Gastrocnemius medialis (tissue), 4 donors: Measurements from ENCODE around the gene AGRN. TPM values are rescaled to one million over a fixed set of nuclear protein-coding genes. Genes with fewer than 3 reads are reported as not detected.
"Not testable (repeated sequence)": the region's sequence is repeated elsewhere in the genome, so short reads cannot be mapped to it uniquely, and the experiment has no call there.

ENCODE experiments used
- ATAC-seq, 2 donors: fragments of 150-250 bp; one replicate each; pipeline ENCODE4 v1.9.1; 2016
- DNase-seq, 2 donors: peaks; one replicate each; pipeline ENCODE4 v3.0.0-alpha.2; 2019
- H3K27ac ChIP-seq, 4 donors: fragments of 200-600 bp; sonication (generic); 1 replicate in 1 of 4; 2 replicates in 3 of 4; pipeline ENCODE4 v1.5.1; 2016 to 2018; ENCODE audit warnings: mild to moderate bottlenecking in 2 of 4, moderate library complexity in 1 of 4
- H3K27me3 ChIP-seq, 3 donors: fragments of 200-600 bp; sonication (generic) in 2 of 3; 1 replicate in 1 of 3; 2 replicates in 2 of 3; pipeline versions ENCODE4 v1.5.1 to v1.6.0; 2016 to 2019; ENCODE audit warnings: mild to moderate bottlenecking in 1 of 3, moderate library complexity in 1 of 3
- H3K36me3 ChIP-seq, 2 donors: fragments of 200-600 bp; sonication (generic) in 1 of 2; one replicate each; pipeline ENCODE4 v1.5.1; 2017 to 2018
- H3K4me1 ChIP-seq, 2 donors: fragments of 200-600 bp; sonication (generic) in 1 of 2; one replicate each; pipeline ENCODE4 v1.5.1; 2016 to 2017; ENCODE audit warnings: mild to moderate bottlenecking in 2 of 2
- H3K4me3 ChIP-seq, 4 donors: fragments of 200-600 bp; sonication (generic) in 3 of 4; 1 replicate in 1 of 4; 2 replicates in 3 of 4; pipeline ENCODE4 v1.5.1; 2016 to 2019; ENCODE audit warnings: mild to moderate bottlenecking in 2 of 4
- H3K9me3 ChIP-seq, 3 donors: fragments of 200-600 bp; sonication (generic) in 2 of 3; 1 replicate in 1 of 3; 2 replicates in 2 of 3; pipeline ENCODE4 v1.5.1; 2016 to 2019
- CTCF ChIP-seq, 5 experiments: fragments of 450-650 bp in 3 of 5; fragments of 200-600 bp in 2 of 5; sonication (generic) in 2 of 5; IDR thresholded peaks in 4 of 5; conservative IDR thresholded peaks in 1 of 5; 1 replicate in 4 of 5; 2 replicates in 1 of 5; pipeline ENCODE4 v1.5.1; 2016 to 2019; ENCODE audit warnings: antibody characterized with exemption in 5 of 5, mild to moderate bottlenecking in 3 of 5, moderate library complexity in 3 of 5
- POLR2A ChIP-seq, 2 donors: fragments of 450-650 bp; IDR thresholded peaks; one replicate each; pipeline ENCODE4 v1.6.1; 2017; ENCODE audit warnings: antibody characterized with exemption in 2 of 2, mild to moderate bottlenecking in 2 of 2, moderate library complexity in 2 of 2
- in situ Hi-C, 4 donors: fragments of 200-750 bp; cut with MboI; loops; one replicate each; pipeline versions ENCODE4 v1.15.0 to v1.8.0; 2017; ENCODE audit warnings: low sequenced_read_pairs in 4 of 4
- intact Hi-C: fragments of 100-400 bp; cut with DNase I; formaldehyde crosslinking; loops from one replicate; pipeline ENCODE4 v1.15.1; 2023; ENCODE audit warnings: low total_unique reads
- total RNA-seq, 4 donors: library from RNA; depleted of rRNA; stranded (reverse); fragments of >200 nt; gene quantifications; one replicate each; pipeline versions ENCODE4 v1.1.0 to v1.2.3, GENCODE V29; 2016

Gene AGRN
- total RNA-seq, 4 donors from 2014 or later, result 2.0 to 3.8 (median 3.1) TPM

DNA sequence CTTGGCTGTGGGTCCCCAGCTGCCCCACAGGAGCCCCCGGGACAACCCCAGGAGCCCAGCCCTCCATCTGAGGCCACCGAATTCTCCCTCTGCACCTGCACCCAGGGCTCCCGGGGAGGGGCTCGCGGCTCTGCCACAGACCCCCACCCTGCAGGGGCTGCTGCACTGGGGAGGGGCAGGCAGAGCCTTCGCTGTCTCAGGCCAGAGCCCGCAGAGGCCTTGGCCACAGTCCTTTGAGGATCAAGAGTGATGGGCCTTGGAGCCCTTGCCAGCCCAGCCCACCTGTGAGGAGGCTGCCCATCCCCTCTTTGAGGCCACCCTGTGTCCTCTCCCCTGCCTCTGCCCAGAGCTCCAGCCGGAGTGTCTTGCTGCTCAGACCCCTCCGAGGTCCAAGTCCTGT lies 44.6 kb upstream of the AGRN start:
- intact Hi-C loops, result no loop called here
- in situ Hi-C loops, result no loop called here
- no peak for ATAC-seq
- H3K4me1 ChIP-seq, result peaks cover 12 to 44% of the 10 kb centered on the region in 2 donors
- H3K27ac ChIP-seq, result peak overlapping the region; percentile 88 to 94 (median 91)
- H3K27me3 ChIP-seq, result peaks cover 6 to 10% (median 8%) of the 10 kb centered on the region in 3 donors
- no peak for TF ChIP-seq CTCF (IDR thresholded peaks at IDR 0.05 in 4 of 5, conservative IDR thresholded peaks at IDR 0.05 in 1 of 5)
- no peak for TF ChIP-seq POLR2A (IDR thresholded peaks at IDR 0.05)
- peak in 1 of 2 donors; percentile 42 for DNase-seq
- no peaks in the 10 kb centered on the region for H3K9me3 ChIP-seq
- H3K4me3 ChIP-seq, result no peak overlapping the region
- no peaks in the 10 kb centered on the region for H3K36me3 ChIP-seq

DNA sequence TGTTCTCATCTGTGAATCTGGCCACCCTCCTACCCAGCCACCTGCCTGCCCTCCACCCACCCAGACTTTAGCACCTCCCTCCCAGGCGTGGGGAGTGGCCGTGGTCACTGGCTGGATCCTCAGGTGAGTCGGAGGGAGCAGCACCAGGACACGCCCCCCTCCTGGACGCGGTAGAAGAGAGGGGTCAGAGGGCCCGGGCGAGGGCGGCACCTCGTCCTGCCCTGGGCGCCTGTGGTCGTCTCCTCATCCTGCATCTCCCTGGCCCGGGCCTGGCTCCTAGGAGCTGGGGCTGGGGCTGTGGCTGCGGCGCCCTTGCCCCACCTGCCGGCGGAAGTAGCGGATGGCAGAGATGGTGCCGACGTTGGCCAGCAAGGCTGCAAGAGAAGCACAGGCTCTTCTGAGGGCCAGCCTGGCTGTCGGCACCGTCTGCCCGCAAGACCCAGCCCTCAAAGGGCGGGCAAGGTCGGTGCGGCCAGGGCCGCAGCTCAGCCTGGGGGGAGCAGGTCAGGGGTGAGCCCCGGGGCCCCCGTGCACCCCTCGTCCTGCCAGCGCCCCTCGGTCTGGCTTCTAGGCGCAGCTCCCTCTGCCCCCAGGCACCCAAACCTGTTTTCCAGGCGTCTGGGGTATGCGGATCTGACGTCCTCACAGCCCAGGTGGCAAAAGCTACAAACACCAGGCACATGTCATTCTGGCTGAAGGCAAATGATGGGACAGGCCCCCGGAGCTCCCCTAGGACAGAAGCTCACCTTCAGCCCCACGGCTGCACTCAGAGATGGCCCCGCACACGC lies 43.8 kb upstream of the AGRN start:
- in situ Hi-C loops (no loop called here), intact Hi-C loops (no loop called here)
- peaks cover 16 to 47% of the 10 kb centered on the region in 2 donors for H3K4me1 ChIP-seq
- TF ChIP-seq POLR2A (IDR thresholded peaks at IDR 0.05), result peak in 1 of 2 donors; percentile 13
- peak; percentile 49 to 59 (median 56) for TF ChIP-seq CTCF (IDR thresholded peaks at IDR 0.05 in 4 of 5, conservative IDR thresholded peaks at IDR 0.05 in 1 of 5)
- H3K4me3 ChIP-seq, result peak overlapping the region; percentile 37 to 47 (median 42)
- ATAC-seq, result peak; percentile 2 to 22
- peak in 1 of 2 donors; percentile 76 for DNase-seq
- H3K27me3 ChIP-seq, result peaks cover 1 to 3% (median 2%) of the 10 kb centered on the region in 3 donors
- H3K36me3 ChIP-seq, result no peaks in the 10 kb centered on the region
- no peaks in the 10 kb centered on the region for H3K9me3 ChIP-seq
- peak overlapping the region; percentile 88 to 94 (median 91) for H3K27ac ChIP-seq

- intact Hi-C loops, ATAC-seq, in situ Hi-C loops, H3K27me3 ChIP-seq, H3K36me3 ChIP-seq, H3K9me3 ChIP-seq: not testable (repeated sequence)
- H3K4me1 ChIP-seq, result peaks cover 20 to 49% of the 10 kb centered on the region in 2 donors
- H3K4me3 ChIP-seq, result peak overlapping the region in 1 of 4 donors; percentile 47
- peak; percentile 64 to 78 for DNase-seq
- H3K27ac ChIP-seq, result peak overlapping the region in 1 of 4 donors; percentile 89
Measured at GRCh38 chr1:976791-977190, 43.1 kb upstream of the AGRN start.

DNA sequence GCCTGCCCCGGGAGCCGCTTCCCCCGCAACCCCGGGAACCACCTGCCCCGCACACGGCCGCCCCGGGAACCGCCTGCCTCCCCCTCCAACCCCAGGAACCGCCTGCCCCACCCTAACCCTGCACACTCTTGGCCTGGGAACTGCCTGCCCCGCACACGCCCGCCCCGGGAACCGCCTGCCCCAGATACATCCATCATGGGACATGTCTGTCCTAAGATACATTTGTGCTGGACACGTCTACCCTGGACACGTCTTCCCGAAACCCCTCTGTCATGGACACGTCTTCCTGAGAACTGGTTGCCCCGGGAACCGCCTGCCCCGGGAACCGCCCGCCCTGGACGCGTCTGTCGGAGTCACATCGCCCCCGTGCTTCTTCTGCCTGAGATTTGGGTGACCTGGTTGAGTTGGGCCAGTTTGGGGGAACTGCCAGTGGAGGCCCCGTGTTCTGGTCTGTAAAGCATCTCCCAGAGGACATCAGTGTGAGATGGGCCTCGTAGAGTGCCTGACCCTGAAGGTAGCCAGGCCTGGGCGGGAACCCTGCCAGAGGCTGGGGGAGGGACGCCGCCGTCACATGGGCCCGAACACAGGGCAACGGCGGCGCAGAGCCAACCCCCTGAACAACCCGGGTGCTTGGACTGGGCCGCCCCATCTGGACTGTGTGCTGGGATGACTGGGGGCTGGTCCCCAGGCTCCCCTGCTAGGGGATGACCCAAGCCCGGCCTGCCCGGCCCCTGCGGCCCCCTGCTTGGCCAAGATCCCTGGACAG lies 41.7 kb upstream of the AGRN start:
- intact Hi-C loops, result no loop called here
- ATAC-seq (peak in 1 of 2 donors; percentile 10), DNase-seq (peak; percentile 67 to 89)
- TF ChIP-seq POLR2A (IDR thresholded peaks at IDR 0.05), result peak in 1 of 2 donors; percentile 39
- TF ChIP-seq CTCF (IDR thresholded peaks at IDR 0.05 in 4 of 5, conservative IDR thresholded peaks at IDR 0.05 in 1 of 5), result no peak
- in situ Hi-C loops, result no loop called here
- H3K9me3 ChIP-seq, result no peaks in the 10 kb centered on the region
- H3K27me3 ChIP-seq, result peaks cover 0 to 2% (median 0%) of the 10 kb centered on the region in 3 donors
- peak overlapping the region; percentile 100 for H3K27ac ChIP-seq
- H3K4me3 ChIP-seq, result peak overlapping the region; percentile 57 to 65 (median 58)
- no peaks in the 10 kb centered on the region for H3K36me3 ChIP-seq
- H3K4me1 ChIP-seq, result peaks cover 23 to 44% of the 10 kb centered on the region in 2 donors
